Hematopoietic multipotent progenitor cell (in vitro differentiated cells): ENCODE data around the gene ARHGEF11. TPM values are rescaled to one million over a fixed set of nuclear protein-coding genes. Genes with fewer than 3 reads are reported as not detected.

Source experiments
- DNase-seq, 3 donors: peaks; one replicate each; pipeline ENCODE4 v3.0.0-alpha.2; 2011 to 2015; ENCODE audit warnings: low read depth in 2 of 3, low spot score in 2 of 3
- total RNA-seq: library from RNA; depleted of rRNA; stranded (reverse); fragments of >200 nt; gene quantifications from one replicate; pipeline ENCODE4 v1.2.3, GENCODE V29; 2012

The ARHGEF11 gene
- total RNA-seq, 1 donor, result 14.5 TPM

- DNase-seq, result peak in 2 of 3 donors; percentile 90 to 94
Observed at GRCh38 chr1:156898161-156898566, 147.4 kb downstream of the ARHGEF11 start.

- DNase-seq, result no peak
Observed at GRCh38 chr1:156897078-156897825, 148.3 kb downstream of the ARHGEF11 start.

- no peak for DNase-seq
Observed at GRCh38 chr1:156896490-156897033, 149.0 kb downstream of the ARHGEF11 start.

GRCh38 chr1:156895927-156896326 lies 149.6 kb downstream of the ARHGEF11 start:
- no peak for DNase-seq

GRCh38 chr1:156895455-156895812 lies 150.1 kb downstream of the ARHGEF11 start:
- DNase-seq, result no peak

GRCh38 chr1:156894711-156895454 lies 150.7 kb downstream of the ARHGEF11 start:
- peak in 2 of 3 donors; percentile 72 to 79 for DNase-seq

- DNase-seq, result no peak
Observed at GRCh38 chr1:156894001-156894400, 151.5 kb downstream of the ARHGEF11 start.

GRCh38 chr1:156893048-156893953 lies 152.2 kb downstream of the ARHGEF11 start, which contains the start of gene PEAR1:
Gene PEAR1, plus strand, starts transcription at chr1:156893718. Its CDS starts 10,209 bp downstream, at chr1:156903927.
- DNase-seq, result peak in 1 of 3 donors; percentile 22

- peak; percentile 65 to 92 (median 91) for DNase-seq
Observed at GRCh38 chr1:156892190-156893047, 153.1 kb downstream of the ARHGEF11 start.

GRCh38 chr1:156889802-156890580 lies 155.6 kb downstream of the ARHGEF11 start:
- DNase-seq, result peak; percentile 33 to 72 (median 64)

- no peak for DNase-seq
Observed at GRCh38 chr1:156887734-156888133, 157.8 kb downstream of the ARHGEF11 start.

- DNase-seq, result no peak
Observed at GRCh38 chr1:156887317-156887716, 158.2 kb downstream of the ARHGEF11 start.

GRCh38 chr1:156886583-156887281 lies 158.8 kb downstream of the ARHGEF11 start:
- no peak for DNase-seq

GRCh38 chr1:156885880-156886355 lies 159.6 kb downstream of the ARHGEF11 start:
- DNase-seq, result no peak

GRCh38 chr1:156885314-156885713 lies 160.2 kb downstream of the ARHGEF11 start:
- DNase-seq, result no peak
